ENCODE measurements around the gene PXDN.

GRCh38 chr2:1651121-1652033 is 92.9 kb downstream of the PXDN start:
- TF ChIP-seq EZH2 (IDR thresholded peaks at IDR 0.05; ENCODE audit: borderline replicate concordance, low read length) = no peak
- TF ChIP-seq CTCF (conservative IDR thresholded peaks at IDR 0.05 in 1 of 2, IDR thresholded peaks at IDR 0.05 in 1 of 2; ENCODE audit: extremely low read depth in 1 of 2, insufficient read depth in 1 of 2, low read depth in 1 of 2, low read length in 2 of 2) = no peak

Measured in mammary epithelial cell (primary cell).